ENCODE results near the gene B4GALT2.

DNA sequence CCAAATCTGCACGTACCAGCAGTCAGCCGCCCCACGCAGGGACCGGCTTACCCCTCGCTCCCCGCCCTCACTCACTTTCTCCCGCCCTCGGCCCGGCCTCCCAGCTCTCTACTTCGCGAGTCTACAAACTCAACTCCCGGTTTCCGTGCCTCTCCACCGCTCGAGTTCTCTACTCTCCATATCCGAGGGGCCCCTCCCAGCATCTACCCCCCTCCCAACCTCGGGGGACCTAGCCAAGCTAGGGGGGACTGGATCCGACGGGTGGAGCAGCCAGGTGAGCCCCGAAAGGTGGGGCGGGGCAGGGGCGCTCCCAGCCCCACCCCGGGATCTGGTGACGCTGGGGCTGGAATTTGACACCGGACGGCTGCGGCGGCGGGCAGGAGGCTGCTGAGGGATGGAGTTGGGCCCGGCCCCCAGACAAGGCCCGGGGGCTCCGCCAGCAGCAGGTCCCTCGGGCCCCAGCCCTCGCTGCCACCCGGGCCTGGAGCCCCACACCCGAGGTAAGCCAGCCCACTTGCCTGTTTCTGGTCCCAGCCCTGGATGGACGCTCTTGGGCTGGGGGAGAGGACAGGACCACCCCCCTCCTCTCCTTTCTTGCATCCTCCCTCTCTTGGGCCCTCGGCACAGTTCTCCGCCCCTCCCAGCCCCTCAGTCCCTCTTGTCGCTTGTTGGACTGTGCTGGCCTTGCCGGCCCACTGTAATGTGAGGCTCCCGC lies 45.5 kb upstream of the B4GALT2 start, which contains the start of gene ARTN:
- TF ChIP-seq CTCF (IDR thresholded peaks at IDR 0.05) (no peak), POLR2A (IDR thresholded peaks at IDR 0.05) (no peak), EP300 (IDR thresholded peaks at IDR 0.05) (no peak), POLR2AphosphoS5 (IDR thresholded peaks at IDR 0.05) (no peak)
